Breast epithelium (tissue), 4 donors: ENCODE data around the gene COL28A1. TPM values are rescaled to one million over a fixed set of nuclear protein-coding genes. Genes with fewer than 3 reads are reported as not detected.

Source experiments
- DNase-seq, 2 donors: peaks; one replicate each; pipeline ENCODE4 v3.0.0-alpha.2; 2019; ENCODE audit warnings: low spot score in 2 of 2
- H3K27ac ChIP-seq, 2 donors: fragments of 200-600 bp; sonication (generic) in 1 of 2; one replicate each; pipeline ENCODE4 v1.5.1; 2016 to 2019; ENCODE audit warnings: mild to moderate bottlenecking in 1 of 2
- H3K27me3 ChIP-seq, 2 donors: fragments of 200-600 bp; sonication (generic) in 1 of 2; one replicate each; pipeline versions ENCODE4 v1.5.1 to v1.6.0; 2017 to 2019; ENCODE audit warnings: control low read depth in 1 of 2, mild to moderate bottlenecking in 1 of 2
- H3K36me3 ChIP-seq: fragments of 200-600 bp; one replicate; pipeline ENCODE4 v1.5.1; 2019
- H3K4me1 ChIP-seq, 2 donors: fragments of 200-600 bp; sonication (generic); one replicate each; pipeline ENCODE4 v1.5.1; 2016 to 2019; ENCODE audit warnings: control low read depth in 1 of 2
- H3K4me3 ChIP-seq, 3 donors: fragments of 200-600 bp; sonication (generic); 1 replicate in 2 of 3; 2 replicates in 1 of 3; pipeline ENCODE4 v1.5.1; 2016 to 2019; ENCODE audit warnings: mild to moderate bottlenecking in 3 of 3, moderate library complexity in 2 of 3
- H3K9me3 ChIP-seq, 2 donors: fragments of 200-600 bp; sonication (generic) in 1 of 2; one replicate each; pipeline ENCODE4 v1.5.1; 2016 to 2019; ENCODE audit warnings: control low read depth in 1 of 2
- CTCF ChIP-seq, 3 donors: fragments of 450-650 bp; IDR thresholded peaks; one replicate each; pipeline ENCODE4 v1.5.1; 2016 to 2017; ENCODE audit warnings: antibody characterized with exemption in 3 of 3, mild to moderate bottlenecking in 3 of 3, moderate library complexity in 3 of 3
- POLR2A ChIP-seq: fragments of 450-650 bp; IDR thresholded peaks from one replicate; pipeline ENCODE4 v1.6.1; 2016; ENCODE audit warnings: antibody characterized with exemption, mild to moderate bottlenecking, moderate library complexity
- POLR2AphosphoS5 ChIP-seq, 3 donors: sonication (generic); formaldehyde crosslinking; IDR thresholded peaks; one replicate each; pipeline ENCODE4 v1.6.1; 2017; ENCODE audit warnings: antibody characterized with exemption in 3 of 3
- intact Hi-C: fragments of 100-400 bp; cut with DNase I; formaldehyde crosslinking; loops from one replicate; pipeline ENCODE4 v1.15.1; 2023; ENCODE audit warnings: low total_unique reads
- total RNA-seq, 3 donors: library from RNA; depleted of rRNA; stranded (reverse); fragments of >200 nt; gene quantifications; one replicate each; pipeline ENCODE4 v1.1.0, GENCODE V29; 2016

The COL28A1 gene
- total RNA-seq, 3 donors from 2014 or later: 1.1 to 5.7 (median 4.9) TPM

- no peak for DNase-seq
- H3K4me1 ChIP-seq: no peaks in the 10 kb centered on the region
- no peak overlapping the region for H3K4me3 ChIP-seq
- TF ChIP-seq POLR2A: no peak
- TF ChIP-seq POLR2AphosphoS5 (IDR thresholded peaks at IDR 0.05): no peak
- no peak for TF ChIP-seq CTCF (IDR thresholded peaks at IDR 0.05)
- no peaks in the 10 kb centered on the region for H3K9me3 ChIP-seq
- H3K27ac ChIP-seq: no peak overlapping the region
- H3K36me3 ChIP-seq: no peaks in the 10 kb centered on the region
- no peaks in the 10 kb centered on the region for H3K27me3 ChIP-seq
- intact Hi-C loops: no loop called here
Observed at GRCh38 chr7:7491044-7491443, 44.6 kb downstream of the COL28A1 start.

GRCh38 chr7:7490003-7490402, 45.7 kb downstream of the COL28A1 start:
- no peaks in the 10 kb centered on the region for H3K27me3 ChIP-seq
- DNase-seq: no peak
- H3K4me1 ChIP-seq: no peaks in the 10 kb centered on the region
- no peak overlapping the region for H3K4me3 ChIP-seq
- no peaks in the 10 kb centered on the region for H3K9me3 ChIP-seq
- H3K36me3 ChIP-seq: no peaks in the 10 kb centered on the region
- no peak for TF ChIP-seq POLR2AphosphoS5 (IDR thresholded peaks at IDR 0.05)
- no peak for TF ChIP-seq POLR2A
- TF ChIP-seq CTCF (IDR thresholded peaks at IDR 0.05): no peak
- peak overlapping the region in 1 of 2 donors; percentile 56 for H3K27ac ChIP-seq
- intact Hi-C loops: no loop called here

GRCh38 chr7:7489546-7489945, 46.1 kb downstream of the COL28A1 start:
- Histone ChIP-seq H3K9me3 (no peaks in the 10 kb centered on the region), H3K27me3 (no peaks in the 10 kb centered on the region), H3K4me3 (no peak overlapping the region), H3K27ac (peak overlapping the region in 1 of 2 donors; percentile 56), H3K36me3 (no peaks in the 10 kb centered on the region), H3K4me1 (no peaks in the 10 kb centered on the region)
- intact Hi-C loops: no loop called here
- DNase-seq: peak in 1 of 2 donors; percentile 46
- TF ChIP-seq CTCF (IDR thresholded peaks at IDR 0.05) (no peak), POLR2A (no peak), POLR2AphosphoS5 (IDR thresholded peaks at IDR 0.05) (no peak)

GRCh38 chr7:7486362-7486761, 49.3 kb downstream of the COL28A1 start:
- intact Hi-C loops: no loop called here
- Histone ChIP-seq H3K9me3 (no peaks in the 10 kb centered on the region), H3K4me3 (no peak overlapping the region), H3K4me1 (no peaks in the 10 kb centered on the region), H3K27ac (no peak overlapping the region), H3K36me3 (no peaks in the 10 kb centered on the region), H3K27me3 (no peaks in the 10 kb centered on the region)
- DNase-seq: no peak
- TF ChIP-seq CTCF (IDR thresholded peaks at IDR 0.05) (no peak), POLR2AphosphoS5 (IDR thresholded peaks at IDR 0.05) (no peak), POLR2A (no peak)

GRCh38 chr7:7484072-7484471, 51.6 kb downstream of the COL28A1 start:
- Histone ChIP-seq H3K27me3 (no peaks in the 10 kb centered on the region), H3K27ac (no peak overlapping the region), H3K4me3 (no peak overlapping the region), H3K36me3 (no peaks in the 10 kb centered on the region), H3K9me3 (no peaks in the 10 kb centered on the region), H3K4me1 (no peaks in the 10 kb centered on the region)
- no peak for TF ChIP-seq CTCF (IDR thresholded peaks at IDR 0.05)
- TF ChIP-seq POLR2AphosphoS5 (IDR thresholded peaks at IDR 0.05): no peak
- no peak for TF ChIP-seq POLR2A
- no peak for DNase-seq
- intact Hi-C loops: no loop called here
